Ascending aorta (tissue), 2 donors: ENCODE measurements around the gene CACNA2D3. TPM values are rescaled to one million over a fixed set of nuclear protein-coding genes. Genes with fewer than 3 reads are reported as not detected.

Source experiments
- DNase-seq, 2 donors: peaks; one replicate each; pipeline ENCODE4 v3.0.0-alpha.2; 2019; ENCODE audit warnings: low spot score in 2 of 2
- H3K27ac ChIP-seq, 2 donors: fragments of 200-600 bp; sonication (generic); one replicate each; pipeline ENCODE4 v1.5.1; 2016 to 2017; ENCODE audit warnings: mild to moderate bottlenecking in 1 of 2
- H3K27me3 ChIP-seq: fragments of 200-600 bp; sonication (generic); one replicate; pipeline ENCODE4 v1.5.1; 2017
- H3K36me3 ChIP-seq, 2 donors: fragments of 200-600 bp; sonication (generic); one replicate each; pipeline ENCODE4 v1.5.1; 2016
- H3K4me1 ChIP-seq, 2 donors: fragments of 200-600 bp; sonication (generic); one replicate each; pipeline ENCODE4 v1.5.1; 2016 to 2017; ENCODE audit warnings: mild to moderate bottlenecking in 1 of 2
- H3K4me3 ChIP-seq, 2 donors: fragments of 200-600 bp; sonication (generic); one replicate each; pipeline ENCODE4 v1.5.1; 2016 to 2017; ENCODE audit warnings: mild to moderate bottlenecking in 1 of 2
- H3K9me3 ChIP-seq, 2 donors: fragments of 200-600 bp; sonication (generic); one replicate each; pipeline ENCODE4 v1.5.1; 2016
- intact Hi-C: fragments of 100-400 bp; cut with DNase I; formaldehyde crosslinking; loops from one replicate; pipeline ENCODE4 v1.15.1; 2023
- total RNA-seq: library from RNA; depleted of rRNA; stranded (reverse); fragments of >200 nt; gene quantifications from one replicate; pipeline ENCODE4 v1.1.0, GENCODE V29; 2016
- TF ChIP-seq, protein P1 (sequence below), 3 experiments: fragments of 200-600 bp in 2 of 3; fragments of 450-650 bp in 1 of 3; sonication (generic) in 2 of 3; IDR thresholded peaks; one replicate each; pipeline ENCODE4 v1.5.1; 2016 to 2019; ENCODE audit warnings: antibody characterized with exemption in 3 of 3, mild to moderate bottlenecking in 1 of 3, moderate library complexity in 1 of 3

Gene CACNA2D3
- total RNA-seq, 1 donor from 2014 or later: not detected

DNA sequence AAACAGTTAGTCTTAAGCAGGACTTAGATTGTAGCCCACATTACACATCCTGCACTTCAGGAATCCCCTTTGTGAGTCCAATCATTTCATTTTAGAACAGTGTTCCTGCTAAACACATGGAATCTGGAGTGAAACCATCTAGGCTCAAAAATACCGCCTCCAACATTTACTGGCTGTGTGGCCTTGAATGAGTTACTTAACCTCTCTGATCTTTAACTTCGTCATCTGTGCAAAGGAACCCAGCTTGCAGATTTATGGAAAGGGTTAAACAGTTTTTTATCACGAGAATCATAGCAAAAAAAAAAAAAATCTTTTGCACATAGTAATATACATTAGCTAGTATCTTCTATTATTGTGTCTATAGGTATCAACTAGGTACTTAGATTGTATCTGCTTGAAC lies 813.5 kb downstream of the CACNA2D3 start:
- intact Hi-C loops: no loop called here
- no peak for DNase-seq
- Histone ChIP-seq H3K4me3 (no peak overlapping the region), H3K4me1 (no peaks in the 10 kb centered on the region), H3K9me3 (no peaks in the 10 kb centered on the region), H3K36me3 (no peaks in the 10 kb centered on the region), H3K27me3 (no peaks in the 10 kb centered on the region), H3K27ac (no peak overlapping the region)
- TF ChIP-seq, protein P1, sequence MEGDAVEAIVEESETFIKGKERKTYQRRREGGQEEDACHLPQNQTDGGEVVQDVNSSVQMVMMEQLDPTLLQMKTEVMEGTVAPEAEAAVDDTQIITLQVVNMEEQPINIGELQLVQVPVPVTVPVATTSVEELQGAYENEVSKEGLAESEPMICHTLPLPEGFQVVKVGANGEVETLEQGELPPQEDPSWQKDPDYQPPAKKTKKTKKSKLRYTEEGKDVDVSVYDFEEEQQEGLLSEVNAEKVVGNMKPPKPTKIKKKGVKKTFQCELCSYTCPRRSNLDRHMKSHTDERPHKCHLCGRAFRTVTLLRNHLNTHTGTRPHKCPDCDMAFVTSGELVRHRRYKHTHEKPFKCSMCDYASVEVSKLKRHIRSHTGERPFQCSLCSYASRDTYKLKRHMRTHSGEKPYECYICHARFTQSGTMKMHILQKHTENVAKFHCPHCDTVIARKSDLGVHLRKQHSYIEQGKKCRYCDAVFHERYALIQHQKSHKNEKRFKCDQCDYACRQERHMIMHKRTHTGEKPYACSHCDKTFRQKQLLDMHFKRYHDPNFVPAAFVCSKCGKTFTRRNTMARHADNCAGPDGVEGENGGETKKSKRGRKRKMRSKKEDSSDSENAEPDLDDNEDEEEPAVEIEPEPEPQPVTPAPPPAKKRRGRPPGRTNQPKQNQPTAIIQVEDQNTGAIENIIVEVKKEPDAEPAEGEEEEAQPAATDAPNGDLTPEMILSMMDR (IDR thresholded peaks at IDR 0.05): no peak

DNA sequence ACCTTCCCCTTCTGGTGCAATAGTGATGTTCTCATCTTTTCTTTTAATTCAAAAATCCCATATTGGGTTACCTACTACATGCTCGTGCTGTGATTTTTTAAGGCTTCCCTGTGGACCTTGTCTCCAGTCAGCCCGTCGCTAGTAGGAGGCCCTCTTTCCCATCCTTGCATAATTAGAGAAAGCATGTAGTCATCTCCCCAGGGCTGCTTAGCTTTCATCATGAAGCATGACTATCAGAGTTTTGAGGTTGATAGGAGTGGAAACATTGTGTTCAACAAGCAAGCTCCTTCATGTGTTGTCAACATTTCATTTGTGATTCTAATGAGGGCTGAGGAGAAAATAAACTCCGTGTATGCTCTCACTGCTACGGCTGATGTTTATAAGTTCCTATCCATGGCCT lies 814.2 kb downstream of the CACNA2D3 start:
- H3K4me3 ChIP-seq: no peak overlapping the region
- H3K27me3 ChIP-seq: no peaks in the 10 kb centered on the region
- H3K36me3 ChIP-seq: no peaks in the 10 kb centered on the region
- DNase-seq: no peak
- no peak overlapping the region for H3K27ac ChIP-seq
- H3K9me3 ChIP-seq: no peaks in the 10 kb centered on the region
- TF ChIP-seq, protein P1 (IDR thresholded peaks at IDR 0.05): no peak
- H3K4me1 ChIP-seq: no peaks in the 10 kb centered on the region
- intact Hi-C loops: no loop called here

DNA sequence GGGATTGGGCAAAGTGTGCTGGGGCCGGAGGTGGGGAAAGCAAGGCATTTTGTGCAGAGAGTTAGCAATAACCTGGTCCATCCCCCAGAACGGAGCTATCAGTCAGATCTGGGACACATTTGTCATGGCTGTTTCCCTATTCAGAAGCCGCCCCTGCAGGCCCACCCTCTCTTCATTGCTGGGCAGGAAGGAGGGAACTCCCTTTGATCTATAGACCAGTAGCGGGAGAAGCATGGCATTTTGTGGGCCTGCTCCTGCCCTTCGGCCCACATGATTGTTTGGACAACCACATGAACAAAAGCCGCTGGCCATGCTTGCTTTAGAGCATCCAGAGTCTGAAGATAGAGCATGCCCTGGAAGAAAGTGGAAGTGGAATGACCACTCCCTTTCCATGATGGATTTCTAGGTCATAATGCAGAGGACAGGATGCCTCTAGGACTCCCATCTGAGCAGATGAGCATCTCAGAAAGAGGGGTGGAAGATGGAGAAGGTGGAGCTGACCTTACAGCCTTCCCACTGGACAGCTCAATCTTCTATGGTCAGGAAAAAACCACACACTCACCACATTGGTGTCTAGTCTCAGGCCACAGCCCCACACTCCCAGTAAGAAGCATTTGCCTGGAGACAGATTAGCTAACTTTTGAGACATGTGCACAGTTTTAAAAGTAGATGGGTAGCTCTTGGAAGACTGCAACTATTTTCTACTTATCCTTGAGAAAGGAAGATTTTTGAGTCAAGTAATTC lies 817.4 kb downstream of the CACNA2D3 start:
- TF ChIP-seq, protein P1 (IDR thresholded peaks at IDR 0.05): no peak
- H3K4me1 ChIP-seq: no peaks in the 10 kb centered on the region
- H3K4me3 ChIP-seq: no peak overlapping the region
- no peaks in the 10 kb centered on the region for H3K9me3 ChIP-seq
- no peak overlapping the region for H3K27ac ChIP-seq
- H3K36me3 ChIP-seq: no peaks in the 10 kb centered on the region
- no peaks in the 10 kb centered on the region for H3K27me3 ChIP-seq
- DNase-seq: no peak
- intact Hi-C loops: no loop called here

DNA sequence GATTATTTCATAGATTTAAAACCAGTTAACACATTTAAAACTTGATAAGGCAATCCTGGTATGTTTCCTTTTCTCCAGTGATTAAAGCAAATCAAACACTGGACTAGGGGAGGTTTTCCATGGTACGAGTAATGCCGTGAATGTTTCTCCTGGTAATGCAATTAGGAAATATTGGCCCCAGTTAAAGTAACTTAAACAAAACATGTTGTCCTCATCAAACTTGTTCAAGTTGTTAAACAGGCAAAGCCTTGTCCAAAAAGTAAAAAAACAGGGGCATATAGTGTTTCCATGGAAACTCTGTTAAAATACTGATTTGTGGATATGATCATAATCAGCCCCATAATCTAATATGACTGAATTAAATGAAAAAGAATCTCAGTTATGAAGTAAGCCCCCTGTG lies 818.6 kb downstream of the CACNA2D3 start:
- no peak overlapping the region for H3K27ac ChIP-seq
- no peaks in the 10 kb centered on the region for H3K4me1 ChIP-seq
- TF ChIP-seq, protein P1 (IDR thresholded peaks at IDR 0.05): no peak
- no peak overlapping the region for H3K4me3 ChIP-seq
- H3K36me3 ChIP-seq: no peaks in the 10 kb centered on the region
- no peak for DNase-seq
- H3K9me3 ChIP-seq: no peaks in the 10 kb centered on the region
- intact Hi-C loops: no loop called here
- no peaks in the 10 kb centered on the region for H3K27me3 ChIP-seq

DNA sequence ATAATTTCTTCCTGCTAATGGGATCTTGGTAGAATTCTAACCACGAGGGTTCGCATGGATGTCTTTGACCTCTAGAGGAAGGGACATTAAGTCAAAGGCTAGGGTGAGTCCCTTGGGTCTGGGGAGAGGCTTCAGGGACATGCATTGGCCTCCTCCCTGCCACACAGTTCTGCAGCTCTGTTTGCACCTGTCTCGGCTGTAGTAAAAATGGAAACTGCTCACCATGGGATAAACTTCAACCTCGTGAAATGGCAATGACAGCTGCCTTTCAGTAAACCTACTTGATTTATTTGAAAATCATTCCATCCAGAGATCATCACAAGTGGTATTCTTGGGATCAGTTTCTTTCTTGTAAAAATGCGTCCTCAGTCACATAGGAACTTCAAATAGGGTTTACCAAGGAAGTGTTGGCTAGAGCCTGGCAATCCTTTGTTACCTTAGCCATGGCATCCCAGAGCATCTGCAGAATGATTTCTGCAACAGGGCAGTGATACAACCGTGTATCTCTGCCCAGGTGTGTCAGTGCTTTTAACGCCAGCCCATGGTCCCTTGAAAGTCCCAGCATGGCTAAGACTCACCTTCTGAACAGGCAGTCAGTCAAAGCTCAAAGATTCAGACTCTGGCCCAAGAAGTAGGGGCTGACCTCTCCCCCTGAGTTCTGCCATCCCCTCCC lies 819.5 kb downstream of the CACNA2D3 start:
- DNase-seq: no peak
- Histone ChIP-seq H3K27ac (no peak overlapping the region), H3K36me3 (no peaks in the 10 kb centered on the region), H3K27me3 (no peaks in the 10 kb centered on the region), H3K4me1 (no peaks in the 10 kb centered on the region), H3K9me3 (no peaks in the 10 kb centered on the region), H3K4me3 (no peak overlapping the region)
- TF ChIP-seq, protein P1 (IDR thresholded peaks at IDR 0.05): no peak
- intact Hi-C loops: no loop called here
